ENCODE results near the gene CAMK2G.

GRCh38 chr10:73878365-73878764 is 4.0 kb upstream of the CAMK2G start:
- TF ChIP-seq CTCF (IDR thresholded peaks at IDR 0.05) (no peak), POLR2A (IDR thresholded peaks at IDR 0.05) (no peak)

All from heart left ventricle (tissue), 13 donors.